Erythroblast (primary cell): Measurements from ENCODE around the gene KLC1.

Experiments used
- GATA1 ChIP-seq: IDR thresholded peaks from 2 replicates; pipeline ENCODE4 v1.6.1; 2011; ENCODE audit warnings: low read depth, mild to moderate bottlenecking, control low read depth, low read length, moderate library complexity
- POLR2A ChIP-seq: IDR thresholded peaks from 2 replicates; pipeline ENCODE4 v1.6.1; 2011; ENCODE audit warnings: mild to moderate bottlenecking, low read length

DNA sequence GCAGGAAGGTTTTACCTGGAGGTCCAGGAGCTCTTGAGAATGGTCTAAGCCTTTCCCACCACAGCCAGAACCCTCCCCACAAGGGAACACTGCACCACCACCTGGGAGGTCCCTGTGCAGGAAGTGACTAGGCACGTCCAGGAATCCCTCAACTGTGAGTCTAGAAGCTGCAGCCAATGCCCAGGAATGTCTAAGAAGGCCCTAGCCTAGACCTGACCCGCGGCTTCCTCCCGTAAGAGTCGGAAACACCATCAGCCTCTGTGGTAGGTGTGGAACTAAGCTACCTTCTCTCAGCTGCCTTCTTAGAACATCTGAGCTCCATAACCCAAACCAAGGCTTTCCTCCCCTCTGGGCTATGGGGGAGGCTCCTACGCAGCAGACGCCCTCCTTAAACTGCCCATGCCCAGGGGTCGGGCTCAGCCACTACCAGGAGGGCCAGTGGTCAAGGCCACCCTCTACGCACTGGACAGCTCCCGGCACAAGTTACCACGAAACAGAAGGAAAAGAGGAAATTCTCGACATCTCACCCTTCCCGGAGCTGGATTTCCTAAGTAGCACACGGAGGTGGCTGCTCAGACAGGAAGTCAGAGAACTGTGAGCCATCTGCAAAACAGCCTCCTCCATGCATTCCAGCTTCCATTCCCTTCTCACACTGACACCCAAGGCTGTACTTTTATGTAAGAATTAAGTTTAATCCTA lies 112.1 kb downstream of the KLC1 start:
- TF ChIP-seq POLR2A (no peak), GATA1 (no peak)
